ENCODE data around the gene PDE4B.

DNA sequence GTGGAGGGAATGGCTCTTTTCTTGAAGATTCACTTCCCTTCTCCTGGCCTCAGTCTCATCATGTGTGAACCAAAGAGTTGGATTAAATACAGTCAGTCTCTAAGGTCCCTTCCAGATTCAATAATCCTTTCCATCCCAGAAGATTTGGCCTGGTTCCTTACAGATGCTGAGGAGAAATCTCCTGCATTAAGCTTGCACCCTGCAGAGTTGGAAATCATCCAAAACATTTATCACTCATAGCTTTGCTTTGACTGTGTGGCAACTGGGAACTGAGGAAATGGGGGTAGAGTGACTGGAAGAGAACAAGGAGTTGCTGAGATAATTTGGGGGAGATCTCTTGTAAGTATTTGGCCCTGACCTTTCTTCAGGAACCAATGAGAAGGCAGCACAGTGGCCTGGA lies 520.7 kb downstream of the PDE4B start:
- TF ChIP-seq EZH2phosphoT487 (IDR thresholded peaks at IDR 0.05; ENCODE audit: low read depth): no peak
- TF ChIP-seq, protein P1, sequence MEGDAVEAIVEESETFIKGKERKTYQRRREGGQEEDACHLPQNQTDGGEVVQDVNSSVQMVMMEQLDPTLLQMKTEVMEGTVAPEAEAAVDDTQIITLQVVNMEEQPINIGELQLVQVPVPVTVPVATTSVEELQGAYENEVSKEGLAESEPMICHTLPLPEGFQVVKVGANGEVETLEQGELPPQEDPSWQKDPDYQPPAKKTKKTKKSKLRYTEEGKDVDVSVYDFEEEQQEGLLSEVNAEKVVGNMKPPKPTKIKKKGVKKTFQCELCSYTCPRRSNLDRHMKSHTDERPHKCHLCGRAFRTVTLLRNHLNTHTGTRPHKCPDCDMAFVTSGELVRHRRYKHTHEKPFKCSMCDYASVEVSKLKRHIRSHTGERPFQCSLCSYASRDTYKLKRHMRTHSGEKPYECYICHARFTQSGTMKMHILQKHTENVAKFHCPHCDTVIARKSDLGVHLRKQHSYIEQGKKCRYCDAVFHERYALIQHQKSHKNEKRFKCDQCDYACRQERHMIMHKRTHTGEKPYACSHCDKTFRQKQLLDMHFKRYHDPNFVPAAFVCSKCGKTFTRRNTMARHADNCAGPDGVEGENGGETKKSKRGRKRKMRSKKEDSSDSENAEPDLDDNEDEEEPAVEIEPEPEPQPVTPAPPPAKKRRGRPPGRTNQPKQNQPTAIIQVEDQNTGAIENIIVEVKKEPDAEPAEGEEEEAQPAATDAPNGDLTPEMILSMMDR (IDR thresholded peaks at IDR 0.05; ENCODE audit: low read depth, low read length): no peak
